ENCODE measurements around the gene MC1R. TPM values are rescaled to one million over a fixed set of nuclear protein-coding genes. Genes with fewer than 3 reads are reported as not detected.
"Not testable (repeated sequence)": the region's sequence is repeated elsewhere in the genome, so short reads cannot be mapped to it uniquely, and the experiment has no call there.

The MC1R gene
- total RNA-seq, 1 donor from 2014 or later: 9.2 TPM

DNA sequence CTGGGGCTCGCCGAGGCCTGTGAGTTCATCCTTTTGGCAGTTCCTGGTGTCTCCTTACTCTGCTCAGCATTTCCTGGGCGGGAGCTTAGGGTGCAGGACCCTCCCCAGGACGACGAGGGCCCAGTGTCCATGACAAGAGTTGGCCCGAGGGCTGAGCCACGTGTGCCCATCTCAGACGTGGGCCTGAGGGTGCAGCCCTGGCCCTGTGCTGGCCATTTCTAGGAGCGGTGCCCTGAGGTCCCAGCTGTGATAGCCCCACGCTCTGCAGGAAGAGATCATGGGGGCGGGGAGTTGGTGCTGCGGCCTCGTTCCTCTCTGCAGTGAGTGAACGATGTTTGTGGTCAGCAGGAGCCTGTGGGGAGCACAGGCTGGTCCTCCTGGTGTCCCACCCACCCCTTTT is 6.0 kb upstream of the MC1R start:
- no peak overlapping the region for H3K9ac ChIP-seq (ENCODE audit: low read length)
- H3K9me3 ChIP-seq (ENCODE audit: insufficient read depth, low read depth, low read length): no peaks in the 10 kb centered on the region
- Mint-ChIP-seq H3K27ac (ENCODE audit: unreplicated experiment) (no peak overlapping the region), H3K9me3 (ENCODE audit: unreplicated experiment) (no peaks in the 10 kb centered on the region), H3K36me3 (ENCODE audit: low read depth, unreplicated experiment) (peaks cover 13% of the 10 kb centered on the region), H3K4me3 (ENCODE audit: unreplicated experiment) (no peak overlapping the region), H3K27me3 (ENCODE audit: low read depth, unreplicated experiment) (no peaks in the 10 kb centered on the region), H3K4me1 (ENCODE audit: low read depth, unreplicated experiment) (peaks cover 4% of the 10 kb centered on the region)
- TF ChIP-seq, protein P1, sequence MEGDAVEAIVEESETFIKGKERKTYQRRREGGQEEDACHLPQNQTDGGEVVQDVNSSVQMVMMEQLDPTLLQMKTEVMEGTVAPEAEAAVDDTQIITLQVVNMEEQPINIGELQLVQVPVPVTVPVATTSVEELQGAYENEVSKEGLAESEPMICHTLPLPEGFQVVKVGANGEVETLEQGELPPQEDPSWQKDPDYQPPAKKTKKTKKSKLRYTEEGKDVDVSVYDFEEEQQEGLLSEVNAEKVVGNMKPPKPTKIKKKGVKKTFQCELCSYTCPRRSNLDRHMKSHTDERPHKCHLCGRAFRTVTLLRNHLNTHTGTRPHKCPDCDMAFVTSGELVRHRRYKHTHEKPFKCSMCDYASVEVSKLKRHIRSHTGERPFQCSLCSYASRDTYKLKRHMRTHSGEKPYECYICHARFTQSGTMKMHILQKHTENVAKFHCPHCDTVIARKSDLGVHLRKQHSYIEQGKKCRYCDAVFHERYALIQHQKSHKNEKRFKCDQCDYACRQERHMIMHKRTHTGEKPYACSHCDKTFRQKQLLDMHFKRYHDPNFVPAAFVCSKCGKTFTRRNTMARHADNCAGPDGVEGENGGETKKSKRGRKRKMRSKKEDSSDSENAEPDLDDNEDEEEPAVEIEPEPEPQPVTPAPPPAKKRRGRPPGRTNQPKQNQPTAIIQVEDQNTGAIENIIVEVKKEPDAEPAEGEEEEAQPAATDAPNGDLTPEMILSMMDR (IDR thresholded peaks at IDR 0.05; ENCODE audit: insufficient read depth, low read depth, low read length): no peak
- no peak for TF ChIP-seq EZH2 (IDR thresholded peaks at IDR 0.05; ENCODE audit: insufficient read depth, low read length)
- H3K4me2 ChIP-seq (ENCODE audit: low read length): no peak overlapping the region
- H3K27me3 ChIP-seq (ENCODE audit: insufficient read depth, low read length): no peaks in the 10 kb centered on the region
- H3K4me3 ChIP-seq (ENCODE audit: insufficient read depth, low read depth, low read length): no peak overlapping the region
- no peaks in the 10 kb centered on the region for H3K36me3 ChIP-seq (ENCODE audit: insufficient read depth, low read length)
- H4K20me1 ChIP-seq (ENCODE audit: insufficient read depth, low read length): peaks cover 49% of the 10 kb centered on the region
- H3K79me2 ChIP-seq (ENCODE audit: insufficient read depth, low read length): no peaks in the 10 kb centered on the region
- no peak overlapping the region for H3K27ac ChIP-seq (ENCODE audit: low read depth, low read length)
- DNase-seq (ENCODE audit: low read depth) (no peak), FAIRE-seq (no peak)
- H3K4me1 ChIP-seq (ENCODE audit: insufficient read depth, low read length): peaks cover 16% of the 10 kb centered on the region
- no peak overlapping the region for H2AFZ ChIP-seq (ENCODE audit: low read depth, low read length)

GRCh38 chr16:89913408-89914387 is 5.0 kb upstream of the MC1R start:
- no peak for DNase-seq (ENCODE audit: low read depth)
- Histone ChIP-seq H3K4me2 (ENCODE audit: low read length) (no peak overlapping the region), H3K27ac (ENCODE audit: low read depth, low read length) (no peak overlapping the region), H4K20me1 (ENCODE audit: insufficient read depth, low read length) (peaks cover 44% of the 10 kb centered on the region), H3K4me3 (ENCODE audit: insufficient read depth, low read depth, low read length) (no peak overlapping the region), H2AFZ (ENCODE audit: low read depth, low read length) (no peak overlapping the region), H3K79me2 (ENCODE audit: insufficient read depth, low read length) (peaks cover under 1% of the 10 kb centered on the region), H3K36me3 (ENCODE audit: insufficient read depth, low read length) (no peaks in the 10 kb centered on the region), H3K9me3 (ENCODE audit: insufficient read depth, low read depth, low read length) (no peaks in the 10 kb centered on the region), H3K4me1 (ENCODE audit: insufficient read depth, low read length) (peaks cover 27% of the 10 kb centered on the region), H3K27me3 (ENCODE audit: insufficient read depth, low read length) (no peaks in the 10 kb centered on the region), H3K9ac (ENCODE audit: low read length) (no peak overlapping the region)
- TF ChIP-seq, protein P1 (IDR thresholded peaks at IDR 0.05; ENCODE audit: insufficient read depth, low read depth, low read length): no peak
- TF ChIP-seq EZH2 (IDR thresholded peaks at IDR 0.05; ENCODE audit: insufficient read depth, low read length): no peak
- Mint-ChIP-seq H3K27me3 (ENCODE audit: low read depth, unreplicated experiment) (no peaks in the 10 kb centered on the region), H3K4me3 (ENCODE audit: unreplicated experiment) (no peak overlapping the region), H3K9me3 (ENCODE audit: unreplicated experiment) (no peaks in the 10 kb centered on the region), H3K27ac (ENCODE audit: unreplicated experiment) (no peak overlapping the region), H3K36me3 (ENCODE audit: low read depth, unreplicated experiment) (peaks cover 13% of the 10 kb centered on the region), H3K4me1 (ENCODE audit: low read depth, unreplicated experiment) (peaks cover 7% of the 10 kb centered on the region)
- no peak for FAIRE-seq

DNA sequence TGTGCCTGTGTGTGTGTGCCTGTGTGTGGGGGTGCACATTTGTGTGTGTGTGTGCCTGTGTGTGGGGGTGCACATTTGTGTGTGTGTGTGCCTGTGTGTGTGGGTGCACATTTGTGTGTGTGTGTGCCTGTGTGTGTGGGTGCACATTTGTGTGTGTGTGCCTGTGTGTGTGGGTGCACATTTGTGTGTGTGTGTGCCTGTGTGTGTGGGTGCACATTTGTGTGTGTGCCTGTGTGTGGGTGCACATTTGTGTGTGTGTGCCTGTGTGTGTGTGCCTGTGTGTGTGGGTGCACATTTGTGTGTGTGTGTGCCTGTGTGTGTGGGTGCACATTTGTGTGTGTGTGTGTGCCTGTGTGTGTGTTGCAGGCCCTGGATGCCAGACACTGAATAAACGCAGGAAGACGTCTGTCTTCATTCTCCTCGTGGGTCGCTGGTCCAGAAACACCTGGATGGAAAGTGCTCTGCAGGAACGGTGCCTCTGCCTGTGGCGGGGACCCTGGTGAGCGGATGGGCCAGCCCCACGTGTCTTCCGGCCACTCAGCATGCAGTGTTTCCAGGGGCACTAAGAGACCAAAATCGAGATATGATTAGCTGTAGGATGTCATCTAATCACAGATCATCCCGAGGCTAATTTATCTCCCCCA is 3.9 kb upstream of the MC1R start:
- H3K9me3 ChIP-seq (ENCODE audit: insufficient read depth, low read depth, low read length); H3K4me3 ChIP-seq (ENCODE audit: insufficient read depth, low read depth, low read length); H3K4me2 ChIP-seq (ENCODE audit: low read length); DNase-seq (ENCODE audit: low read depth); H3K27ac ChIP-seq (ENCODE audit: low read depth, low read length); FAIRE-seq; H3K9me3 Mint-ChIP-seq (ENCODE audit: unreplicated experiment); H3K27ac Mint-ChIP-seq (ENCODE audit: unreplicated experiment); H3K36me3 ChIP-seq (ENCODE audit: insufficient read depth, low read length); H3K27me3 ChIP-seq (ENCODE audit: insufficient read depth, low read length); H3K4me3 Mint-ChIP-seq (ENCODE audit: unreplicated experiment); H3K9ac ChIP-seq (ENCODE audit: low read length); H3K27me3 Mint-ChIP-seq (ENCODE audit: low read depth, unreplicated experiment); H2AFZ ChIP-seq (ENCODE audit: low read depth, low read length): not testable (repeated sequence)
- Mint-ChIP-seq H3K36me3 (ENCODE audit: low read depth, unreplicated experiment) (peaks cover 11% of the 10 kb centered on the region), H3K4me1 (ENCODE audit: low read depth, unreplicated experiment) (peaks cover 10% of the 10 kb centered on the region)
- peaks cover 39% of the 10 kb centered on the region for H4K20me1 ChIP-seq (ENCODE audit: insufficient read depth, low read length)
- peaks cover 32% of the 10 kb centered on the region for H3K4me1 ChIP-seq (ENCODE audit: insufficient read depth, low read length)
- peaks cover 10% of the 10 kb centered on the region for H3K79me2 ChIP-seq (ENCODE audit: insufficient read depth, low read length)
